GM12892 (cell line): ENCODE data around the gene MCC.

Experiments
- DNase-seq: peaks from one replicate; pipeline ENCODE4 v3.0.0; 2011; ENCODE audit not compliant: insufficient read length
- FAIRE-seq: peaks from 2 replicates; lab custom pipeline; 2011; peaks lifted over from hg19 to GRCh38; lab: Jason Lieb, UNC
- POLR2A ChIP-seq: IDR thresholded peaks from 2 replicates; pipeline ENCODE4 v1.6.1; 2011; ENCODE audit warnings: low read depth, low read length, control low read depth
- POLR2AphosphoS5 ChIP-seq: IDR thresholded peaks from 2 replicates; pipeline ENCODE4 v1.6.1; 2011; ENCODE audit warnings: low read depth, low read length, control low read depth
- TAF1 ChIP-seq: IDR thresholded peaks from 2 replicates; pipeline ENCODE4 v1.6.1; 2011; ENCODE audit warnings: low read depth, mild to moderate bottlenecking, control low read depth, low read length, borderline replicate concordance

Gene MCC

DNA sequence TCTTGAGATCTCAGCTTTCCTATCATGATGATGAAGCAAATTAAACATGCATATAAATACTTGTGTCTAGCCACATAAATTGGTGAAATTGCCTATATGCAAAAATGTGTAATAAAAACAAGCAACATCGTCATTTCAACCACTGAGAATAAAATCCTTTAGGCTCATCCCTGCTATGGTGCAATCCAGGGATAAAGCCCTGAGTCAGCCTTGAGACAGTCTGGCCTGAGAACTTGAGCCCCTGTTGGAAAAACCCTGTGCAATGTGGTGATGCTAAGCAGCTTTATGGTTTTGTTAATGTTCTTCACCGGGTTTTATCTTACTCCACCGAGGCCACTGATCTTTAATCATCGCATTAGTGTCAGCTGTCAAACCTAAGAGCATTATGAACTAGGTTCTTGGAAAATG is 341.1 kb downstream of the MCC start:
- TF ChIP-seq TAF1 (no peak), POLR2AphosphoS5 (no peak), POLR2A (no peak)
- DNase-seq (no peak), FAIRE-seq (no peak)

DNA sequence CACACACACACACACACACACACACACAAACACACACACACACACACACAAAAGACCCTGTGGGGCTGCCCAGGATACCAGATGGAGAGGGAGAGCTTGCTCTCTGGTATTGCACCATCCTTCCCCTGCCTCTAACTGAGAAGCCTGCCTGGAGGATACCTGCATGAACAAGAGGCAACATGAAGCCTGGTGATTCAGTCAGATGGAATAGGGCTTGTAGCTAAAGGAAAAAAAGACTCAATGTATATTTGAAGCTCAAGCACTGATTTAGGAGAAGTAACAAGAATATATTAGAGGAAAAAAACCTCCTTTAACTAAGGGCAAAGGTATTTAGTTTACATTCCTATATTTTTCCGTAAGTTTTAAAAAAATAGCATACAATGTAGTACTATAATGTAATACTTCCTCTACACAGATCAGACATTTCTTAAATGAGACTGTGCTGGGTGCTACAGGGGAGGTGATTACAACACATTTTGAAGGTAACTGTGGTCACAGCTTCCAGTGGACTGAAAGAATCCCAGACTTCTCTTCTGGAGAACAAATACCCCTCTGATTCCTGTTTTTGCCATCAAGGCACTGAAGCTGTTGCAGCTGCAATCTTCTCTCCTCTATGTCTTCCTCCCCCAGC is 342.4 kb downstream of the MCC start:
- TF ChIP-seq POLR2A (no peak), TAF1 (no peak), POLR2AphosphoS5 (no peak)
- FAIRE-seq, result no peak
- DNase-seq, result no peak

DNA sequence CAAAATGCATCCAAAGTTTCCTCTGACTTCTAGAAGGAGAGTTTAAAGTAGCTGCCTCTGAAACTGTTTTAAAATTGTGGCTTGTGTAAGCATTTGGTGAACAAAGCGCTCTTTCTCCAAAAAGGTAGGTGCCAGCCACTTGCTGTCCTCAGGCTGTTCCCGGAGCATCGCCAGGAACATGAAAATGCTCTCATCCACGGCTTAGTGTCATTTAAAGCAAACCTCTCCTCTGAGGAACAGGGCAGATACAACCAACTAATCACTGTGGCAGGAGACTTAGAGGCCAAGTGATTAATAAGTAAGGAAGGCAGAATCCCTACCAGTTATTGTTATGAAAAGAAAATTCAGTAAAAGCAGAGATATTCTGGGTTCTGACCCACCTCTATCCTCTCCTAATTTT is 346.1 kb downstream of the MCC start:
- DNase-seq (no peak), FAIRE-seq (no peak)
- no peak for TF ChIP-seq POLR2A
- TF ChIP-seq TAF1, result no peak
- TF ChIP-seq POLR2AphosphoS5, result no peak

DNA sequence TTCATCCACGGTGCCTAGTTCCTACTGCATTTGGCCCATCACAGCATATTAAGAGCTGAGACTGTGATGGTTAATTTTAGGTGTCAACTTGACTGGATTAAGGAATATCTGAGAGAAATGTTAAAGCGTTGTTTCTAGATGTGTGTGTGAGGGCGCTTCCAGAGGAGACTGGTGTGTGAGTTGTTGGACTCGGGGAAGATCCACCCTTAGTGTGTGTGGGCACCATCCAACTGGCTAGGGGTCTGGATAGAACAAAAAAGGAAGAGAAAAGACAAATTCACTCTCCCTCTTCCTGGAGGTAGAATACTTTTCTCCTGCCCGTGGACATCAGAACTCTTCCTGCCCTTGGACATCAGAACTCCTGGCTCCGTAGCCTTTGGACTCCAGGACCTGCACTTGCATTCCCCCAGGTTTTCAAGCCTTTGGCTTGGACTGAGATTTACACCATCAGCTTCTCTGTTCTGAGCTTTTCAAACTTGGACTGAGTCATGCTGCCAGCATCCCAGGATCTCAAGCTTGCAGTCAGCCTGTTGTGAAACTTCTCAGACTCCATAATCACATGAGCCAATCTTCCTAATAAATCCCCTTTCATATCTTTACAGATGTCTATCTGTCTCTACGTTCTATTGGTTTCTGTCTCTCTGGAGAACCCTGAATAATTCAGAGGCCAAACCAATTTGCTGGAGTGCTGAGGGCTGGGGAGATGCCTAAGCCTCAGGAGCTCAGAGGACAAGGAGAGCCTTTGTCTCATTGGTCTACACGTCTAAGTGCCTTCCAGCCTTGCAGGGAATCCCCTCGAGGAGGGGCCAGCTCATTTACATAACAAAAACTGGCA is 347.2 kb downstream of the MCC start:
- no peak for FAIRE-seq
- DNase-seq, result no peak
- TF ChIP-seq POLR2AphosphoS5, result no peak
- no peak for TF ChIP-seq POLR2A
- TF ChIP-seq TAF1, result no peak

DNA sequence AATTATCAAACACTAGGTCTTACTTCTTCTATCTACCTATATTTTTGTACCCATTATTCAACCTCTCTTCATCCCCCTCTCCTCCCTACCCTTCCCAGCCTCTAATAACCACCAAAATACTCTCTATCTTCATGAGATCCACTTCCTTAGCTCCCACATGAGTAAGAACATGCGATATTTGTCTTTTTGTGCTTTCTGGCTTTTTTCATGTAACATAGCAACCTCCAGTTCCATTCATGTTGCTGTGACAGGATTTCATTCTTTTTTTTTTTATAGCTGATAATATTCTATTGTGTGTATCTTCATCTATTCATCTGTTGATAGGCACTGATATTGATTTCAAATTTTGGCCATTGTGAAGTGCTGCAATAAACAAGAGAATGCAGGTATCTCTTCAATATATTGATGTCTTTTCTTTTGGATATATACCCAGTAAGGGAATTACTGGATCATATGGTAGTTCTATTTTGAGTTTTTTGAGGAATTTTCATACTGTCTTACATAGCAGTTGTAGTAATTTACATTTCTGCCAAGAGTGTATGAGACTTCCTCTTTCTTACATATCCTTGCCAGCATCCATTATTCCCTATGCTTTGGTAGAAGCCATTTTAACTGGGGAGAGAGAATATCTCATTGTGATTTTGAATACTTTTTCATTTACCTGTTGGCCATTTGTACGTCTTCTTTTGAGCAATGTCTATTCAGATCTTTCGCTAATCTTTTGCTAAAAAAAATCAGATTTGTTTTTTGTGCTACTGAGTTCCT is 354.9 kb downstream of the MCC start:
- DNase-seq, result no peak
- no peak for TF ChIP-seq TAF1
- no peak for TF ChIP-seq POLR2A
- TF ChIP-seq POLR2AphosphoS5, result no peak
- no peak for FAIRE-seq

DNA sequence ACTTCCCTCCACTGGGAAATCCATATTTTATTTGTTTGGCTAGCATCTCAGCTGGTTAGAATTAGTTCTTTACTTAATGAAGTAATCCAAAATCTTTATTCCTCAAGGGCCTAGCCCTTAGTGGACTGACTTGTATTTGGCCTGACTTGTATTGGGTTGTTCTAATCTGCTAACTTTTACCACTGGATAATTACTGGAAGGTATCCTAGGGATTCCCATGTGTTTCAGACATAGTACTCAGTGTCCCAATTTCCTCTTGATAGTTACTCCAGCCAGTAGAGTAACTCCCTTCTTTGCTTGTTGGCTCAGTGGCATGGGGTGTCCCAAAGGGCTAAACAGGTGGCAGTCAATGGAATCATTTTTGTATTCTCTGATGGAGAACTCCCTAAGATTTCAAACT is 355.7 kb downstream of the MCC start:
- FAIRE-seq (no peak), DNase-seq (no peak)
- TF ChIP-seq POLR2A (no peak), POLR2AphosphoS5 (no peak), TAF1 (no peak)

DNA sequence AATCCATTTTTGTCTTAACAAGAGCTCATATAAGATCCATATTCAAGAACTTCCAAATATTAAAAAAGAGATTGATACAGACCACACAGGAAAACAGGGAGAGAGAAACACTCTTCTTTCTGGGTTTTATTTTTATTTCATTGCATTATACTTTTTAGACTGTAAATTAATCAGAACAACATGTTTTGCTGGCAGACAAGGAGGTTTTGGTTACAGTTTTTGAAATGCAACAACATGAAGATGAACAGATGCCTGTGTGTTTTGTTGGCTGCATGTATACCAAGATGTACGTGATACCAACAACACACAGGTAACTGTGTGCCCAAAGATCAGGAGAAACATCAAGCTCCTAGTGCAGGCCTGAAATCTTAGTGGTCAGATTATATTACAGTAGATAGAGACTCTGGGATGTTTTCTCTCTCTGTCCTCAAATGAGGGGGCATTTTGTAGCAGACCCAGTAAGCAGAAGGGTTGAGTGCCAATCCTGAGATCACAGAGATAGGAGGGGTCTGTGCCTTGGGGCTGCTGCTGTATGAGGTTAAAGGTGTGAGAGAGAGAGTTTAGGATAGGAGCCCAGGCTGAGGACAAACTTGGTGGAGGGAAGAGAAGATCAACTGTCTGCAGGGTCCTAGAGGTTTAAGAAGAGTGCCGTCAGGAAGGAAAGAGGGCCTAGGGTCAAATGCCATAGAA is 359.5 kb downstream of the MCC start:
- no peak for FAIRE-seq
- no peak for TF ChIP-seq TAF1
- TF ChIP-seq POLR2AphosphoS5, result no peak
- no peak for DNase-seq

DNA sequence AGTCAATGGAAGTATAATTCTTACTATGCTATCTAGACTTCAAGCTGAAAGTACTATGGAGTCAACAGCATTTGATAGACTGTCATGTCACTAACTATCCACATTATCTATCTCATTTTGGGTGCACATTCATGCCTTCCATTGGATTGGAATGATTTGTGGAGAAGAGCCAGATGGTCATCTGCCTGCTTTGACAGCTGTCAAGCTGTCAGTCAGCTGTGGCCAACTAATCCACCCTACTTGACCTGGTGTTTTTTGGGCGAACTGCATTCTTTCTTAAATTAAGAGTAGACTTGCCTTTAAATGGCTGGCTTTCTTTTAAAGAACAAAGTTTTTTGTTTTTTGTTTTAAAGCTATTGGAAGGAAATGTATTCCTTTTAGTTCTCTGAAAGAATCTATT is 360.2 kb downstream of the MCC start:
- FAIRE-seq (no peak), DNase-seq (no peak)
- no peak for TF ChIP-seq POLR2A
- TF ChIP-seq POLR2AphosphoS5, result no peak
- TF ChIP-seq TAF1, result no peak

DNA sequence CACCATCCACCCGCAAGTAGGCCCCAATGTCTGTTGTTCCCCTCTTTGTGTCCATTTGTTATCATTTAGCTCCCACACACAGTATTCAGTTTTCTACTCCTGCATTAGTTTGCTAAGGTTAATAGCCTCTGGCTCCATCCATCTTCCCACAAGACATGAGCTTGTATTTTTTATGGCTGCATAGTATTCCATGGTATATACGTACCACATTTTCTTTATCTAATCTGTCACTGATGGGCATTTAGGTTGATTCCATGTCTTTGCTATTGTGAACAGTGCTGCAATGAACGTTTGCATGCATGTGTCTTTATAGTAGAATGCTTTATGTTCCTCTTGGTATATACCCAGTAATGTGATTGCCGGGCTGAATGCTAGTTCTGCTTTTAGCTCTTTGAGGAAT is 361.2 kb downstream of the MCC start:
- TF ChIP-seq POLR2AphosphoS5 (no peak), TAF1 (no peak), POLR2A (no peak)
- FAIRE-seq, result no peak
- DNase-seq, result no peak

DNA sequence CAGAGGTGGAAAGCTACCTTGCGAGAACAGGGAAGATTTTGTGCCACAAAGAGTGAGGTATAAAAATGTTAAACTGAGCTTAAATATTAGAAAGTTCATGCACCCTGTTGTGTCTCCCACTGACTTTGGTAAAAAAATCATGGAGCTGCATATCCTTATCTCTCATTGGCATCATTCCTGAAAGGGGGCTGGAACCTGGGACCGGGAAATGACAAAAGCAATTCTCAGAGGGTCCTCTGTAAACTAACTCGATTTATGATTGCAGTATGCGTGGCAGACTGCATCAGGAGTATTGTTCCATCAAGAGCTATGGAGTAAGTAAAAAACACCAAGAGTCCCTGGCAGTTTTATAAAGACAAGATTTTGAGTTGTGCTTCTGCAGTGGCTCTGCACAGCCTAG is 362.9 kb downstream of the MCC start:
- FAIRE-seq (no peak), DNase-seq (no peak)
- TF ChIP-seq POLR2AphosphoS5 (no peak), POLR2A (no peak), TAF1 (no peak)

DNA sequence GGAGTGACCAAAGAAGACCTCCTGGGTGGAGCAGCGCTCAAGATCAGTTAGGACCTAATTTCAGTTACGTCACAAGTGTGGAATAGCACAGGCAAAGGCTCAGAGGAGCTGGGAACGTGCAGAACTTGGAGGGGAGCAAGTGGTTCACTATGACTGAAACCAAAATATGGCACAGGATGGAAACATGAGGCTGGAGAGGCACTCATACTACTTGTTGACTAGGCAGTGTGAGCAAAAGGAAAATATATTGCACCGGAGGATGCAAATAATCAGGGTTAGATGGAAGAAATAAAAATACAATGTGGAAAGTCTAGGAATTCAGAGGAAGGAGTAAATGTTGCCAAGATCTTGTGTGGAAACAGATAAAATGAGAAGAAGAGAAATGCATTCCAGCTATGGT is 363.3 kb downstream of the MCC start:
- no peak for TF ChIP-seq POLR2AphosphoS5

DNA sequence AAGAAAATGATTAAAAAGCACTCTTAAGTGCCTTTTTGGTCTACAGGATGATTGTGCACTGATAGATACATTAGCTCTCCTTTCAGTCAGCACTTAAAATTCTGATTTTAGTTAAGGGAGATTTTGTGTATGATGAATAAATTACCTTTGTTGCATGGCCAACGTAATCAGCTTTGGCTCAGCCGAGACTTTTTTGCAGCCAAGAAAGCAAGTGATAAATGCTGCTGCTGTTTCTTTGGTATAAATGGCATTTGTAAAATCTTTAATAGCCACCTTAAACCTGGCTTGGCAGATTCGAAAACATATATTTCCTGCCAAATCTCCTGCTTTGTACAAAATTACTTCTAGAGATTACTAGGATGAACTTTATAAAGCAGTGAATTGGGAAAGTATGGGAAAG is 364.0 kb downstream of the MCC start:
- no peak for FAIRE-seq
- DNase-seq, result no peak
- no peak for TF ChIP-seq TAF1
- no peak for TF ChIP-seq POLR2AphosphoS5
- TF ChIP-seq POLR2A, result no peak

More for the DNA sequence above, 363.3 kb downstream of the MCC start:
- DNase-seq, result no peak
- FAIRE-seq, result no peak
